GM12874 (cell line): ENCODE results near the gene SNX18.

Source experiments
- TF ChIP-seq, protein P1 (sequence below): IDR thresholded peaks from 2 replicates; pipeline ENCODE4 v1.5.1; 2011; ENCODE audit warnings: low read depth, mild to moderate bottlenecking, control low read depth, low read length, moderate library complexity; ENCODE audit not compliant: insufficient read depth

The SNX18 gene

DNA sequence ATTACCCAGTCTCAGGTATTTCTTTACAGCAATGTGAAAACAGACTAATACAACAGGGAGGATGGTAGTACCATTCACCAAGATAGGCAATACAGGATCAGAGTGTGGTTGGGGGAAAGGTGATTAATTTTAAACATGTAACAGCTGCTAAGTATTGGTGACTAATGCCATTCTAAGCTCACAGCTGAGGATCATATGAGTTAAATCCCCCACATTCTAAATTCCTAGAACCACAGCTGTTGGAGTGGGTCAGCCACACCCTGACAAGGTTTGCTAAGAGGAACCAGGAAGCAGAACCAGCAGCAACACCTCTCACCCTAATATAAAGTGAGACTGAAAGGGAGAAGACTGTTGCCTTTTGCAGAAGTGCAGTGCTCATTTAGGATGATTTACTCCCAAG lies 37.3 kb upstream of the SNX18 start:
- TF ChIP-seq, protein P1, sequence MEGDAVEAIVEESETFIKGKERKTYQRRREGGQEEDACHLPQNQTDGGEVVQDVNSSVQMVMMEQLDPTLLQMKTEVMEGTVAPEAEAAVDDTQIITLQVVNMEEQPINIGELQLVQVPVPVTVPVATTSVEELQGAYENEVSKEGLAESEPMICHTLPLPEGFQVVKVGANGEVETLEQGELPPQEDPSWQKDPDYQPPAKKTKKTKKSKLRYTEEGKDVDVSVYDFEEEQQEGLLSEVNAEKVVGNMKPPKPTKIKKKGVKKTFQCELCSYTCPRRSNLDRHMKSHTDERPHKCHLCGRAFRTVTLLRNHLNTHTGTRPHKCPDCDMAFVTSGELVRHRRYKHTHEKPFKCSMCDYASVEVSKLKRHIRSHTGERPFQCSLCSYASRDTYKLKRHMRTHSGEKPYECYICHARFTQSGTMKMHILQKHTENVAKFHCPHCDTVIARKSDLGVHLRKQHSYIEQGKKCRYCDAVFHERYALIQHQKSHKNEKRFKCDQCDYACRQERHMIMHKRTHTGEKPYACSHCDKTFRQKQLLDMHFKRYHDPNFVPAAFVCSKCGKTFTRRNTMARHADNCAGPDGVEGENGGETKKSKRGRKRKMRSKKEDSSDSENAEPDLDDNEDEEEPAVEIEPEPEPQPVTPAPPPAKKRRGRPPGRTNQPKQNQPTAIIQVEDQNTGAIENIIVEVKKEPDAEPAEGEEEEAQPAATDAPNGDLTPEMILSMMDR: no peak

DNA sequence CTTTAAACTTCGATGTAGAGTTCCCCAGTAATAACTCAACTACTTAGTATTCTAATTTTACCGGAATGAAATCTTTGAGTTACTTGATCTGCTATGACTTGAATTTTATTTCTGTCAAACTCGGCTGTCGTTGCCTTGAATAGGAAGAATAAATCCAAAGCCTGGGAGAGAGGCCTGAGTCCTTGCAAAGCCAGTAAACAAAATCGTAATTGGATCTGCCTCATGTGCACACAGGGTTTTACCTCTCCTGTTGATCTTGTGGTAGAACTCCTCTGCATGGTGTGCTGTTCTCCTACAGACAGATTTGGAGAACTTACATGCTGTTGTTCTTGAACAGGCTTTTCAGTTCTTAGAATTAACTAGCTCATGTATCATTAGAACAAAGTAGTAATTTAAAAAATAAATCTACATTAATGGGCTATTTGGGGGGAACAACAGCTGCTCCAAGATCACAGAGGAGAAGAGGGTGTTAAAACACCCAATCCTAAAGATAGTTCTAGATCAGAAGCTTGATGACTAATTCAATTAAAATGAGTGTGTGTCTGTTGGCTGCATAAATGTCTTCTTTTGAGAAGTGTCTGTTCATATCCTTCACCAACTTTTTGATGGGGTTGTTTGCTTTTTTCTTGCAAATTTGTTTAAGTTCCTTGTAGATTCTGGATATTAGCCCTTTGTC lies 33.2 kb upstream of the SNX18 start:
- TF ChIP-seq, protein P1: no peak

GRCh38 chr5:54491326-54491725 lies 26.2 kb upstream of the SNX18 start:
- TF ChIP-seq, protein P1: no peak

GRCh38 chr5:54492178-54492577 lies 25.4 kb upstream of the SNX18 start:
- TF ChIP-seq, protein P1: no peak

DNA sequence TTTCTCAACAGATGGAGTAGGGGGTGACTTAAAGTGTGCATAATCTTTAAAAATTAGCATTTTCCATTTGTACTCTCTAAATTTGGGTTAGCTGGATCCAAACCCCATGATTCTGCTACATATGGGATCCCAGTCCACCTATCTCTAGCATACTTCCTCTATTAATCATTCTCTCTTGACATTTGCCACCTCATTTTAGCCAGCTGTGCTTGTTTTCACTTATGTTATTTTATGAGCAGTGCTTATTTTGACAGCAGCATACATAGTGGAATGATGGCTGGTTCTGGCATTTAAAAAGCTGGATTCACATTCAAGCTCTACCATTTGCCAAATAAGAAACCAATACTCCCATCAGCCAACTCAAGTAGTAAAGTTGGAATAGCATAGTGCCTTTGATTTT lies 22.5 kb upstream of the SNX18 start:
- TF ChIP-seq, protein P1: no peak

DNA sequence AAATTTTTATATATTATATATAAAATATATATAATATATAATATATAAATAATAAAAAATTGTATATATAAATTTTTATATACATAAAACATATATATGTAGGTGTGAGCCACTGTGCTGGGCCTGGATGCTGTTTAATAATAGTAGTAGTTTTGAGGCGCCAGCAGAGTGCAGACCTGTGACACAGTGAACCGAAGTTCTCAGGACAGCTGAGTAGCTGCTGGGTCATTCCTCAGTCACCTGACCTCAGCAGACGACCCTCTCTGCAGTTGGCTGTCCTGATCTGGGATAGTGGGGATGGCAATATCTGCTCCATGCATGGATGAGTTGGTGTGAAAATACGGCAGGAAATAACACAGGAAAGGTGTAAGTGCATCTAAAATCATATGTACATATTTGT lies 3.3 kb upstream of the SNX18 start:
- TF ChIP-seq, protein P1: no peak

DNA sequence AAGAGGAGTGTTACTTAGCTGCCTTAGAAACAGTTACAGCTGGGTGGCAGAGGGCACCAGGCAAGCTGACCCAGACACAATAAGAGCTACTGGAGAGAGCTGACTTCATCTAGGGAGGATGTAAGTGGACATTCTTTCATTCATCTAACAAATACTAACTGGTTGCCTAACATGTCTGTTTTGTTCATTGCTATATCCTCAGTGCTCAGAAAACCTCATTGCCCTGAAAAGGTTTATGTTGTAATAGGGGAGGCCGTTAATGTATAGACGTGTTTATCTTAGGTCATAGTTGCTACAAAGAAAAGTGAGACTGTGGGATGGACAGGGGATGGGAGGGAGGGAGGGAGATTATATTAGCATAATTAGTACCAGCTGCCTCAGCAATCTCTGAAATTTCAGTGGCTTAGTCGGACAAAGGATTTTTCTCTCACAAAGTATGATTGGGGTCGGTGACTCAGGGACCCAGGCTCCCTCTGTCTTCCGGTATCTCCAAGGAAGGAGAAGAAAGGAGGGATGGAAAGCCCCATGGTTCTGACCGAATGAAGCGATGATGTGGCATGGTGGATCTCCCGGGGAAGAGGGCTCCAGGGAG lies 2.6 kb upstream of the SNX18 start:
- TF ChIP-seq, protein P1: no peak
